ENCODE results near the gene NUP54. TPM values are rescaled to one million over a fixed set of nuclear protein-coding genes. Genes with fewer than 3 reads are reported as not detected.
A peak's percentile ranks its signal among the peaks of the same experiment; 100 is the strongest.

NUP54 gene
- total RNA-seq, 1 experiment from 2014 or later: 45.9 TPM

DNA sequence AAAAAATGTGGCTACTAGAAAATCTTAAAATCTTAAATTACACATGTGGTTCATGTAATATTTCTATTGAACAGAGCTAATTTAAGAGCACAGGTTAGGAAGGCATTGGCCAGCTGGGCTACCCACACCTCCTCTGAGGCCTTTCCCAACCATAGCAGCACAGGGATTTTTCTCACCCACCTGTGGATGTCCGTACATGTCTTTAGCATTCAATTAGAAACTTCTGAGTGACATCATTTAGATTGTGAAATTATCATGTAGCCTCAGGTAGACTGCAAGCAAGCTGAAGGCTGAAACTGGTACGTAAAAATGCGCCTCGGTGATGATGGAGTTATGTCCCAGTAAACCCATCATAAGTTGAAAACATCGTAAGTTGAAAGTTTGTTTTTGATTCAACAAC is 34.3 kb upstream of the NUP54 start:
- DNase-seq (ENCODE audit: low spot score): no peak
- TF ChIP-seq, protein P1, sequence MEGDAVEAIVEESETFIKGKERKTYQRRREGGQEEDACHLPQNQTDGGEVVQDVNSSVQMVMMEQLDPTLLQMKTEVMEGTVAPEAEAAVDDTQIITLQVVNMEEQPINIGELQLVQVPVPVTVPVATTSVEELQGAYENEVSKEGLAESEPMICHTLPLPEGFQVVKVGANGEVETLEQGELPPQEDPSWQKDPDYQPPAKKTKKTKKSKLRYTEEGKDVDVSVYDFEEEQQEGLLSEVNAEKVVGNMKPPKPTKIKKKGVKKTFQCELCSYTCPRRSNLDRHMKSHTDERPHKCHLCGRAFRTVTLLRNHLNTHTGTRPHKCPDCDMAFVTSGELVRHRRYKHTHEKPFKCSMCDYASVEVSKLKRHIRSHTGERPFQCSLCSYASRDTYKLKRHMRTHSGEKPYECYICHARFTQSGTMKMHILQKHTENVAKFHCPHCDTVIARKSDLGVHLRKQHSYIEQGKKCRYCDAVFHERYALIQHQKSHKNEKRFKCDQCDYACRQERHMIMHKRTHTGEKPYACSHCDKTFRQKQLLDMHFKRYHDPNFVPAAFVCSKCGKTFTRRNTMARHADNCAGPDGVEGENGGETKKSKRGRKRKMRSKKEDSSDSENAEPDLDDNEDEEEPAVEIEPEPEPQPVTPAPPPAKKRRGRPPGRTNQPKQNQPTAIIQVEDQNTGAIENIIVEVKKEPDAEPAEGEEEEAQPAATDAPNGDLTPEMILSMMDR (conservative IDR thresholded peaks at IDR 0.05; ENCODE audit: low read depth, low read length): no peak
- TF ChIP-seq EZH2 (IDR thresholded peaks at IDR 0.05; ENCODE audit: borderline replicate concordance, low read depth, low read length, poor library complexity, severe bottlenecking): no peak
- POLR2A ChIA-PET (ENCODE audit: low non-redundant PET): no interaction called here
- no peaks in the 10 kb centered on the region for H3K27me3 ChIP-seq (replicated peaks; ENCODE audit: insufficient read depth, low read depth, low read length, poor library complexity)
- H3K4me3 ChIP-seq (ENCODE audit: low read depth, low read length, poor library complexity, severe bottlenecking): no peak overlapping the region
- no TSS peak for BruUV-seq (replicated peaks)
- no peaks in the 10 kb centered on the region for H3K36me3 ChIP-seq (ENCODE audit: insufficient read depth, low read length, poor library complexity, severe bottlenecking)
- CTCF ChIA-PET: no interaction called here
- H3K27ac ChIP-seq (ENCODE audit: low read depth, low read length, poor library complexity, severe bottlenecking): no peak overlapping the region
- H3K9me3 ChIP-seq (ENCODE audit: low read depth, low read length, poor library complexity, severe bottlenecking): no peaks in the 10 kb centered on the region
- intact Hi-C loops (cut with micrococcal nuclease; ENCODE audit: unreplicated experiment): loop anchor here (10.0 kb wide), 1 partner anchor 312 kb away; no protein-coding TSS in a partner anchor
- peaks cover 15% of the 10 kb centered on the region for H3K4me1 ChIP-seq (ENCODE audit: insufficient read depth, low read length, poor library complexity, severe bottlenecking)

DNA sequence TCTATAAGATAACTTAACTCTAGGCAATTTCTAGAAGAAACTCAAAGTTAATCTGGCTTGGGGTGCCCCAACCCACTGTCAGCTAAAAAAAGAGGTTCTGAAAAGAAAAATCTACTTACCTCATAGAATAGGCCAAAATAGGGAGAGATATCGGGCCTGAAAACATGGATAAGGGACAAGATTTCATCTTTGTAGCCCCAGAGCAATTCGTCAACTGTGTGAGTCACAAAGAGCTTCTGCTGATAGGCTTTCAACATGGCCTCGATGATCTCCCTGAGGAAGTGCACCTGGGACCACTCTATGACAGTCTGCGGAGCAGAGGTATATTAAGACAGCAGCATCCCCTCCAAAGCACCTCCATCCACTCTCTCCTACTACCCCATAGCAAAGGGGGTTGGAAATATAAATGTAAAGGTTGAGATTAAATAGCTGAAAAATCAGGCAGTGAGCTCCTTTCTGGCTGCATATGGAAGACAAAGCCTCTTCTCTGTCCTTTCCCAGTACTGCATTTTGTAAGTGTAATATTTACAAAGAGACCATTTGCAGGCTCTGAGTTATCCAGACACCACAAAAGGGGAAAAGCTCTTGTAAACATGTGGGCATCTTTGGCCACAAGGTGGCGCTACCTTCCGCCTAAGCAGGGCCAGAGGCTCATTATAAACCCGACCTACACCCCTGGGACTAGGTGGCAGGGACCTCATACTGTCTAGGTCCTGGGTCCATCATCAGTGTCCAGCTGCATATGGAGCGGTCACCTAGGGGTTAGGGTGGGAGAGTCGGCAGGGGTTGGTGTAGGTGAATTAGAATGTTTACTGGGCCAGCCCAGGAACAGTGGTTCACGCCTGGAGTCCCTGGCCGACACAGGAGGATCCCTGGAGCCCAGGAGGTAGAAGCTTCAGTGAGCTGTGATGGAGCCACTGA is 31.5 kb upstream of the NUP54 start:
- POLR2A ChIA-PET (ENCODE audit: low non-redundant PET): no interaction called here

DNA sequence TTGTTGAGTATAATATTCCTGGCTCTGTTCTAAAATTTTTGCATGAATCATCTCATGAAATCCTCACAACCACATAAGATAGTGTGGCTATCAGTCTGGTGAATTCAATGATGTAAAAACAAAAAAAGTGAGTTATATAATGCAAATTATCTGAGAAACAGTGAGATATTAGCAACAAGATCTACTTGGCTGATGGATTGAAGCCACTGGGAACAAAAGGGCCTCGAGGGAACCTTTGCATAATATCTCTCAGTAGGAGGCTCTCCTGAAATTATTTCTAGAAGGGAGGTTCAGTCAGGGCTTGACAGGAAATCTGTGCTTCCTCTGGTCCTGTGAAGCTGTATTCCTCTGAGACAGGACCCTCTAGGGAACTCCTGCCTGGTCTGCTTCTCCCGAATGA is 30.1 kb upstream of the NUP54 start:
- H3K9me3 ChIP-seq (ENCODE audit: low read depth, low read length, poor library complexity, severe bottlenecking): no peaks in the 10 kb centered on the region
- no peak overlapping the region for H3K4me3 ChIP-seq (ENCODE audit: low read depth, low read length, poor library complexity, severe bottlenecking)
- H3K4me1 ChIP-seq (ENCODE audit: insufficient read depth, low read length, poor library complexity, severe bottlenecking): peaks cover 17% of the 10 kb centered on the region
- BruUV-seq (replicated peaks): no TSS peak
- no peak for TF ChIP-seq EZH2 (IDR thresholded peaks at IDR 0.05; ENCODE audit: borderline replicate concordance, low read depth, low read length, poor library complexity, severe bottlenecking)
- TF ChIP-seq, protein P1 (conservative IDR thresholded peaks at IDR 0.05; ENCODE audit: low read depth, low read length): no peak
- intact Hi-C loops (cut with micrococcal nuclease; ENCODE audit: unreplicated experiment): no loop called here
- ChIA-PET CTCF (interaction anchor here (0.6 kb wide), 1 partner anchor 347 kb away, joined by 3 read pairs; no protein-coding TSS in a partner anchor), POLR2A (ENCODE audit: low non-redundant PET) (no interaction called here)
- H3K27ac ChIP-seq (ENCODE audit: low read depth, low read length, poor library complexity, severe bottlenecking): no peak overlapping the region
- no peaks in the 10 kb centered on the region for H3K27me3 ChIP-seq (replicated peaks; ENCODE audit: insufficient read depth, low read depth, low read length, poor library complexity)
- no peaks in the 10 kb centered on the region for H3K36me3 ChIP-seq (ENCODE audit: insufficient read depth, low read length, poor library complexity, severe bottlenecking)
- DNase-seq (ENCODE audit: low spot score): peak; percentile 45

More for the DNA sequence above, 31.5 kb upstream of the NUP54 start:
- Histone ChIP-seq H3K4me3 (ENCODE audit: low read depth, low read length, poor library complexity, severe bottlenecking) (no peak overlapping the region), H3K27me3 (replicated peaks; ENCODE audit: insufficient read depth, low read depth, low read length, poor library complexity) (no peaks in the 10 kb centered on the region), H3K9me3 (ENCODE audit: low read depth, low read length, poor library complexity, severe bottlenecking) (no peaks in the 10 kb centered on the region), H3K36me3 (ENCODE audit: insufficient read depth, low read length, poor library complexity, severe bottlenecking) (no peaks in the 10 kb centered on the region), H3K4me1 (ENCODE audit: insufficient read depth, low read length, poor library complexity, severe bottlenecking) (peaks cover 17% of the 10 kb centered on the region), H3K27ac (ENCODE audit: low read depth, low read length, poor library complexity, severe bottlenecking) (no peak overlapping the region)
- no peak for TF ChIP-seq EZH2 (IDR thresholded peaks at IDR 0.05; ENCODE audit: borderline replicate concordance, low read depth, low read length, poor library complexity, severe bottlenecking)
- TF ChIP-seq, protein P1 (conservative IDR thresholded peaks at IDR 0.05; ENCODE audit: low read depth, low read length): peak; percentile 71
- peak; percentile 72 for DNase-seq (ENCODE audit: low spot score)
- intact Hi-C loops (cut with micrococcal nuclease; ENCODE audit: unreplicated experiment): loop anchor here (2.0 to 10.0 kb wide), 2 partner anchors 199 to 315 kb away; no protein-coding TSS in a partner anchor
- CTCF ChIA-PET: interaction anchor here (1.2 to 1.3 kb wide), 2 partner anchors 67 to 198 kb away, joined by 3 to 7 read pairs; no protein-coding TSS in a partner anchor
- BruUV-seq (replicated peaks): no TSS peak

Data from A673 (cell line).